ENCODE results near the gene KRT2. TPM values are rescaled to one million over a fixed set of nuclear protein-coding genes. Genes with fewer than 3 reads are reported as not detected.

Gene KRT2
- total RNA-seq, 1 donor from 2014 or later = not detected

DNA sequence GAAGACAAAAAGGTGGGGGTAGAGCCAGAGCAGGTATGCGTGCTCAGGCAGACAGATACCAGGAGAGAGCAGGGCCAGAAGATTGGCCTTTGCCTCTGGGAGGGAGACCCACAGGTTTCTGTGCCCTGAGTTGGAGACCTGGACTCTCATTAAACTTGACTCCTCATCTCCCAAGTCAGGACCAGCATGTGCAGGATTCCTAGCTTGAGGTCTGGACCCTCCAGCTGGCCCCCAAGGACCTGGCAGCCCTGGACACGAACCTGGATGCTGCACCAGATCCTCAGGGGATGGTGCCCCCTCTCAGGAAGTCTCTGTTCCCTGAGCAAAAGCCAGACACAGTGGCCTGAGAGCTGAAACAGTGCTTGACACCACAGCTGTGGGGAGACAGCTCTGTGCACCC is 23.2 kb downstream of the KRT2 start:
- H3K9me3 Mint-ChIP-seq = peaks cover 4% of the 10 kb centered on the region
- TF ChIP-seq, protein P1, sequence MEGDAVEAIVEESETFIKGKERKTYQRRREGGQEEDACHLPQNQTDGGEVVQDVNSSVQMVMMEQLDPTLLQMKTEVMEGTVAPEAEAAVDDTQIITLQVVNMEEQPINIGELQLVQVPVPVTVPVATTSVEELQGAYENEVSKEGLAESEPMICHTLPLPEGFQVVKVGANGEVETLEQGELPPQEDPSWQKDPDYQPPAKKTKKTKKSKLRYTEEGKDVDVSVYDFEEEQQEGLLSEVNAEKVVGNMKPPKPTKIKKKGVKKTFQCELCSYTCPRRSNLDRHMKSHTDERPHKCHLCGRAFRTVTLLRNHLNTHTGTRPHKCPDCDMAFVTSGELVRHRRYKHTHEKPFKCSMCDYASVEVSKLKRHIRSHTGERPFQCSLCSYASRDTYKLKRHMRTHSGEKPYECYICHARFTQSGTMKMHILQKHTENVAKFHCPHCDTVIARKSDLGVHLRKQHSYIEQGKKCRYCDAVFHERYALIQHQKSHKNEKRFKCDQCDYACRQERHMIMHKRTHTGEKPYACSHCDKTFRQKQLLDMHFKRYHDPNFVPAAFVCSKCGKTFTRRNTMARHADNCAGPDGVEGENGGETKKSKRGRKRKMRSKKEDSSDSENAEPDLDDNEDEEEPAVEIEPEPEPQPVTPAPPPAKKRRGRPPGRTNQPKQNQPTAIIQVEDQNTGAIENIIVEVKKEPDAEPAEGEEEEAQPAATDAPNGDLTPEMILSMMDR (IDR thresholded peaks at IDR 0.05) = no peak
- ChIA-PET CTCF (no interaction called here), POLR2A (no interaction called here)
- H3K4me1 Mint-ChIP-seq = no peaks in the 10 kb centered on the region
- ATAC-seq (ENCODE audit: low read depth) (no peak), DNase-seq (no peak)
- no peak overlapping the region for H3K27ac Mint-ChIP-seq
- no peaks in the 10 kb centered on the region for H3K36me3 Mint-ChIP-seq (ENCODE audit: low read depth)
- peaks cover 19% of the 10 kb centered on the region for H3K27me3 Mint-ChIP-seq
- intact Hi-C loops (cut with micrococcal nuclease) = no loop called here
- H3K4me3 Mint-ChIP-seq = no peak overlapping the region

DNA sequence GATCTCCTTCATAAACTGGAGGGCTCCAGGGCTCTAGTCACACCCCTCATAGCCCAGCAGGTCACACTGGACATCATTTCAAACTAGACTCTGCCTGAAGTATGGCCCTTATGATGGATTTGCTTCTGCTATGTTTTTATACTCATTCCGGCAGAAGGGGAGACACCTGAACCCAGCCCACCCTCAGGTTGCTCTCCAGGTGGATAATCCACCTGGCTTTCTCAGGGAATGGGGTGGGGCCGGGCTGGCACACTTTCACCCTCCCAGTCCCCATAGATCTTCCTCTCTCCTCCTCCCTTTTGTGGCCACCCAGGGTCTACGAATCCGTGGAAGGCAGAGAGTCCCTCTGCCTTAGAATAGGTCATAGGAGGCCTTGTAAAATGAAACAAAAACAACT is 23.9 kb downstream of the KRT2 start:
- no peak for DNase-seq
- ChIA-PET POLR2A (no interaction called here), CTCF (no interaction called here)
- Mint-ChIP-seq H3K27ac (no peak overlapping the region), H3K4me1 (no peaks in the 10 kb centered on the region), H3K36me3 (ENCODE audit: low read depth) (no peaks in the 10 kb centered on the region), H3K27me3 (peaks cover 19% of the 10 kb centered on the region), H3K9me3 (peaks cover 6% of the 10 kb centered on the region), H3K4me3 (no peak overlapping the region)
- intact Hi-C loops (cut with micrococcal nuclease) = no loop called here
- ATAC-seq (ENCODE audit: low read depth) = no peak
- TF ChIP-seq, protein P1 (IDR thresholded peaks at IDR 0.05) = no peak

DNA sequence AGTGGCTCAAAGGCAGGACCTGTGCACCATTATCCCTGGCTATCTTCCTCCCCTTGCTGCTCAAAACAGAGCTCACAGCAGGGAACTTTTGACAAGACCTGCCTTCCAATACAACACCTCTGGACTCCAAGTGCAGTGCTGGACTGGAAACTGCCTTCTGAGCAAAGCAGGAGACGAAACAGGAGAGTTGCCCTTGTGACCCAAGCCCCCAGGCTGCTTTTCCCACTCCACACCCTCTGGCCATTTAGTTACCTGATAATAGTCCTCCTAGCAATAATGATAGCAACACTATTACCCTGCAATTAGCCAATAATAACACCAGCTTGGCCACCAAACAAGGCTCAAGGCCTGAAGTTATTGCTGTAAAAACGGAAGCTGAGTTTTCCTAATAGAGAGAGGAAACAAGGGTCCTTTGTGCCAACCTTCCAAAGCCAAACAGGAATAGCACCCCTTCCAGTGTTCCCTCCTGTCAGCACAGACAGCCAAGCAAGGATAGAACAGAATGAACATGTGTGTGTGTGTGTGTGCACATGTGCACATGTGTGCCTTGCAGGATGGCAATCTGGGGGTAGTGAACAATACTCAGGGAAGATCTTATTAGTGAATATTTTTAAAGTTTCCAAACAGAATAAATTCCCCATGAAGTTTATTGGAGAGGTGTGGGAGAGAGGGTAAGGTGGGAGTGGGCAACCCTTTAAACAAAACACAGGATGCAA is 24.5 kb downstream of the KRT2 start:
- H3K4me1 Mint-ChIP-seq = no peaks in the 10 kb centered on the region
- TF ChIP-seq, protein P1 (IDR thresholded peaks at IDR 0.05) = no peak
- H3K4me3 Mint-ChIP-seq = no peak overlapping the region
- H3K27me3 Mint-ChIP-seq = peaks cover 18% of the 10 kb centered on the region
- H3K36me3 Mint-ChIP-seq (ENCODE audit: low read depth) = no peaks in the 10 kb centered on the region
- ATAC-seq (ENCODE audit: low read depth) = no peak
- H3K27ac Mint-ChIP-seq = no peak overlapping the region
- intact Hi-C loops (cut with micrococcal nuclease) = no loop called here
- no peak for DNase-seq
- H3K9me3 Mint-ChIP-seq = peaks cover 9% of the 10 kb centered on the region
- ChIA-PET POLR2A (no interaction called here), CTCF (no interaction called here)

DNA sequence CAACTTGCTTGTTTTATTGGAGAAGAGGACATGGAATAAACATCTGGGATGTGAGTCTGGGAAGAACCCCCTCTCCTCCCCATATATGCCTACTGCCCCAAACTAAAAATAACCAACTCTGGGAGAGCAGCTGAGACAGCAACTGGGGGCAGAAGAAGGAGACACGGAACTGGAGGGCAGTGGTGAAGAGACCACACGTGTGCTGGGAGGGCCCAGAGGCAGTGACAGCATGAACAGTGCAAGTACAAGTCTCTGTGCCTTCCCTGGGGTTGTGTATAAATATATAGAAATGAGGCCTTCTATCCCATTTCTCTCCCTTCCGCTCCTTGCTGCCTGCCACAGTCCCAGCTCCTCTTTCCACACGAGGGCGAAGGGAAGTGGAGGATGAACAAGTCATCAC is 29.7 kb downstream of the KRT2 start:
- DNase-seq (no peak), ATAC-seq (ENCODE audit: low read depth) (no peak)
- H3K4me3 Mint-ChIP-seq = no peak overlapping the region
- H3K27ac Mint-ChIP-seq = no peak overlapping the region
- TF ChIP-seq, protein P1 (IDR thresholded peaks at IDR 0.05) = no peak
- ChIA-PET CTCF (no interaction called here), POLR2A (interaction anchor here (0.6 kb wide), 1 partner anchor 43 kb away, joined by 5 read pairs; no protein-coding TSS in a partner anchor)
- peaks cover 9% of the 10 kb centered on the region for H3K9me3 Mint-ChIP-seq
- no peaks in the 10 kb centered on the region for H3K4me1 Mint-ChIP-seq
- H3K27me3 Mint-ChIP-seq = peaks cover 21% of the 10 kb centered on the region
- intact Hi-C loops (cut with micrococcal nuclease) = no loop called here
- H3K36me3 Mint-ChIP-seq (ENCODE audit: low read depth) = no peaks in the 10 kb centered on the region

DNA sequence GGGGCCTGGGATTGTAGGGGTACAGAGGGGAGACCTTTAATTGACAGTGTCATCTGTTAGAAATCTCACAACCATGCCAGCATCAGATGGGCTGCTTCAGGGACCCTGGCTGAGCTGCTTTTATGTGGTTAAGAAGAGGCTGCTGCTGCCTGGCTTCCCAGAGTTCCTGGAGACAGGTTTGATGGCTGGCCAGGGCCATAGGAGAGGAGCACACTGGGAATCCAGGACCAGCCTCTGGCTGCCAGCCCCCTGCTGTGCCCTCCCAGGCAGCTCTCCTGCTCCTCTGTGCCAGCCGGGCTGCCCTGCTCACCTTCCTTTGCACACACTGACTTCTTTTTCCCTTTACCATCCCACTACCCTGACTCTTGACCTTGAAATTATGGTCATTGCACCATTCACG is 33.1 kb downstream of the KRT2 start:
- Mint-ChIP-seq H3K27ac (no peak overlapping the region), H3K4me1 (no peaks in the 10 kb centered on the region), H3K36me3 (ENCODE audit: low read depth) (no peaks in the 10 kb centered on the region), H3K27me3 (peaks cover 15% of the 10 kb centered on the region), H3K9me3 (peaks cover 5% of the 10 kb centered on the region), H3K4me3 (no peak overlapping the region)
- TF ChIP-seq, protein P1 (IDR thresholded peaks at IDR 0.05) = no peak
- intact Hi-C loops (cut with micrococcal nuclease) = no loop called here
- CTCF ChIA-PET = no interaction called here
- DNase-seq (no peak), ATAC-seq (ENCODE audit: low read depth) (no peak)
- POLR2A ChIA-PET = no interaction called here

Measured in activated B cell treated with CpG ODN at 0.5 μM for 24 hours (primary cell).